Glomerular endothelial cell (primary cell): ENCODE measurements around the gene DLGAP4. TPM values are rescaled to one million over a fixed set of nuclear protein-coding genes. Genes with fewer than 3 reads are reported as not detected.

ENCODE experiments used
- DNase-seq: peaks from one replicate; pipeline ENCODE4 v3.0.0-alpha.2; 2011; ENCODE audit warnings: low read depth, low spot score; ENCODE audit errors: extremely low read depth
- total RNA-seq: library from RNA; depleted of rRNA; stranded (reverse); fragments of >200 nt; gene quantifications from 2 replicates; pipeline ENCODE4 v1.2.3, GENCODE V29; 2015

Gene DLGAP4
- total RNA-seq, 1 donor from 2014 or later = 125 TPM

- DNase-seq = no peak
These were observed 15.0 kb downstream of the DLGAP4 start for GRCh38 chr20:36320898-36321695.

- DNase-seq = no peak
These were observed 16.0 kb downstream of the DLGAP4 start for GRCh38 chr20:36322131-36322530.

GRCh38 chr20:36330091-36330490, 24.0 kb downstream of the DLGAP4 start:
- no peak for DNase-seq

- no peak for DNase-seq
These were observed 25.1 kb downstream of the DLGAP4 start for GRCh38 chr20:36331209-36331608.

GRCh38 chr20:36333841-36334240, 27.7 kb downstream of the DLGAP4 start:
- no peak for DNase-seq

GRCh38 chr20:36334281-36335205, 28.4 kb downstream of the DLGAP4 start:
- DNase-seq = no peak

GRCh38 chr20:36335206-36335870, 29.2 kb downstream of the DLGAP4 start:
- no peak for DNase-seq

- DNase-seq = no peak
These were observed 30.1 kb downstream of the DLGAP4 start for GRCh38 chr20:36336204-36336603.

- no peak for DNase-seq
These were observed 31.0 kb downstream of the DLGAP4 start for GRCh38 chr20:36336954-36337704.

GRCh38 chr20:36337886-36338285, 31.7 kb downstream of the DLGAP4 start:
- no peak for DNase-seq

- DNase-seq = no peak
These were observed 33.8 kb downstream of the DLGAP4 start for GRCh38 chr20:36339646-36340592.

GRCh38 chr20:36340593-36340990, 34.5 kb downstream of the DLGAP4 start:
- DNase-seq = no peak

- DNase-seq = no peak
These were observed 35.3 kb downstream of the DLGAP4 start for GRCh38 chr20:36341331-36342020.

GRCh38 chr20:36342331-36343120, 36.4 kb downstream of the DLGAP4 start:
- DNase-seq = no peak

GRCh38 chr20:36343641-36344040, 37.5 kb downstream of the DLGAP4 start:
- no peak for DNase-seq

GRCh38 chr20:36344517-36345132, 38.5 kb downstream of the DLGAP4 start:
- DNase-seq = peak; percentile 29

- no peak for DNase-seq
These were observed 40.1 kb downstream of the DLGAP4 start for GRCh38 chr20:36346256-36346655.
